ENCODE measurements around the gene PCSK5. TPM values are rescaled to one million over a fixed set of nuclear protein-coding genes. Genes with fewer than 3 reads are reported as not detected.

Gene PCSK5
- total RNA-seq, 1 experiment from 2014 or later, result 7.5 TPM

- H3K27me3 Mint-ChIP-seq (ENCODE audit: low read depth), result peaks cover 45% of the 10 kb centered on the region
- H3K4me3 Mint-ChIP-seq, result peak overlapping the region; percentile 80 to 96
- Histone ChIP-seq H3K27ac (ENCODE audit: insufficient read length, low read depth, low read length) (no peak overlapping the region), H3K79me1 (ENCODE audit: insufficient read depth, low read depth, low read length, poor library complexity, severe bottlenecking) (peaks cover 2% of the 10 kb centered on the region), H3K4me1 (ENCODE audit: insufficient read depth, low read length) (peaks cover 11% of the 10 kb centered on the region; the same call in 1 of the 2 replicates), H2BK20ac (ENCODE audit: low read depth, low read length, poor library complexity, severe bottlenecking) (no peak overlapping the region), H2BK120ac (ENCODE audit: low read depth, low read length, poor library complexity, severe bottlenecking) (no peak overlapping the region), H3T11ph (ENCODE audit: low read length) (no peak overlapping the region), H3K9me3 (ENCODE audit: control insufficient read depth, low read depth, low read length) (no peaks in the 10 kb centered on the region), H4K8ac (replicated peaks; ENCODE audit: insufficient read length, low read depth, low read length) (no peak overlapping the region), H3K4me2 (ENCODE audit: insufficient read depth, insufficient read length, low read length) (peak overlapping the region; percentile 99), H2AK5ac (ENCODE audit: insufficient read length, low read length) (no peak overlapping the region), H4K5ac (ENCODE audit: insufficient read length, low read depth, low read length) (no peak overlapping the region), H4K20me1 (ENCODE audit: control insufficient read depth, insufficient read depth, insufficient read length) (no peaks in the 10 kb centered on the region), H3K79me2 (ENCODE audit: insufficient read depth, low read length) (peaks cover 7% of the 10 kb centered on the region; the same call in 1 of the 2 replicates), H3K56ac (ENCODE audit: insufficient read length, low read depth, low read length) (no peak overlapping the region), H2AFZ (ENCODE audit: low read length) (no peak overlapping the region), H3K14ac (ENCODE audit: insufficient read depth, low read length) (no peak overlapping the region), H3K27me3 (ENCODE audit: insufficient read depth, low read length) (no peaks in the 10 kb centered on the region; the same call in 1 of the 2 replicates), H3K4ac (ENCODE audit: low read depth, low read length) (no peak overlapping the region), H4K91ac (ENCODE audit: insufficient read length, low read depth, low read length) (no peak overlapping the region), H2BK12ac (ENCODE audit: insufficient read length, low read depth, low read length) (no peak overlapping the region), H3K9ac (ENCODE audit: extremely low read depth, insufficient read length, low read length) (peak overlapping the region; percentile 39), H2BK15ac (ENCODE audit: low read depth, low read length) (no peak overlapping the region), H2BK5ac (ENCODE audit: insufficient read length, low read length) (no peak overlapping the region), H3K18ac (ENCODE audit: insufficient read length, low read depth, low read length) (no peak overlapping the region), H3K23me2 (ENCODE audit: insufficient read length, low read depth, low read length, poor library complexity, severe bottlenecking) (peaks cover 26% of the 10 kb centered on the region), H3K23ac (ENCODE audit: insufficient read length, low read depth, low read length) (no peak overlapping the region)
- DNase-seq, result peak; percentile 37
- no CpG with 5 or more reads among the region's 32 CpGs for WGBS (ENCODE audit: extremely low coverage, insufficient read length, low lambda C conversion rate)
- H3K4me1 Mint-ChIP-seq, result peaks cover 41 to 42% of the 10 kb centered on the region in 2 experiments
- no peaks in the 10 kb centered on the region; a peak in 1 of 7 replicates for H3K36me3 Mint-ChIP-seq (ENCODE audit: insufficient read depth in 1 of 3, low read depth in 3 of 3)
- H3K27ac Mint-ChIP-seq, result peak overlapping the region in 1 of 3 experiments; percentile 83; a peak in 1 of 7 replicates
- no peak for TF ChIP-seq CTCF (conservative IDR thresholded peaks at IDR 0.05)
- H3K9me3 Mint-ChIP-seq, result no peaks in the 10 kb centered on the region
These were observed 1.3 kb downstream of the PCSK5 start for GRCh38 chr9:75891771-75892215.

All from H9 (cell line).